Umbilical cord (tissue), 2 donors: ENCODE results near the gene RAD51B. TPM values are rescaled to one million over a fixed set of nuclear protein-coding genes. Genes with fewer than 3 reads are reported as not detected.
"Not testable (repeated sequence)": the region's sequence is repeated elsewhere in the genome, so short reads cannot be mapped to it uniquely, and the experiment has no call there.

Experiments
- DNase-seq: peaks from one replicate; pipeline ENCODE4 v3.0.0-alpha.2; 2015; ENCODE audit warnings: low spot score
- total RNA-seq: library from RNA; depleted of rRNA; stranded (reverse); fragments of >200 nt; gene quantifications from one replicate; pipeline ENCODE4 v1.2.3, GENCODE V29; 2014; ENCODE audit warnings: low replicate concordance; ENCODE audit not compliant: insufficient read depth

Gene RAD51B
- total RNA-seq, 1 donor from 2014 or later = 34.2 TPM

GRCh38 chr14:68248481-68249255, 429.1 kb downstream of the RAD51B start:
- peak; percentile 87 for DNase-seq

- DNase-seq = peak; percentile 91
Measured at GRCh38 chr14:68249661-68250451, 430.3 kb downstream of the RAD51B start.

- DNase-seq = no peak
Measured at GRCh38 chr14:68250927-68251768, 431.6 kb downstream of the RAD51B start.

- DNase-seq = no peak
Measured at GRCh38 chr14:68251769-68252100, 432.2 kb downstream of the RAD51B start.

- no peak for DNase-seq
Measured at GRCh38 chr14:68253160-68253780, 433.7 kb downstream of the RAD51B start.

GRCh38 chr14:68253878-68254528, 434.4 kb downstream of the RAD51B start:
- no peak for DNase-seq

GRCh38 chr14:68254669-68255527, 435.3 kb downstream of the RAD51B start:
- DNase-seq = no peak

- no peak for DNase-seq
Measured at GRCh38 chr14:68255693-68256178, 436.2 kb downstream of the RAD51B start.

- no peak for DNase-seq
Measured at GRCh38 chr14:68257969-68258368, 438.4 kb downstream of the RAD51B start.

GRCh38 chr14:68258995-68259394, 439.4 kb downstream of the RAD51B start:
- DNase-seq = not testable (repeated sequence)

GRCh38 chr14:68260121-68260520, 440.5 kb downstream of the RAD51B start:
- DNase-seq = no peak

- DNase-seq = no peak
Measured at GRCh38 chr14:68261092-68261842, 441.7 kb downstream of the RAD51B start.

GRCh38 chr14:68262567-68262966, 443.0 kb downstream of the RAD51B start:
- no peak for DNase-seq

- no peak for DNase-seq
Measured at GRCh38 chr14:68263563-68264259, 444.1 kb downstream of the RAD51B start.

GRCh38 chr14:68264260-68264569, 444.6 kb downstream of the RAD51B start:
- peak; percentile 64 for DNase-seq

- no peak for DNase-seq
Measured at GRCh38 chr14:68266998-68267397, 447.4 kb downstream of the RAD51B start.

GRCh38 chr14:68268197-68268596, 448.6 kb downstream of the RAD51B start:
- DNase-seq = peak; percentile 62

GRCh38 chr14:68268719-68269118, 449.1 kb downstream of the RAD51B start:
- DNase-seq = no peak
